LNCAP (cell line): ENCODE data around the gene PRDM13.
A peak's percentile ranks its signal among the peaks of the same experiment; 100 is the strongest.

Experiments used
- CTCF ChIP-seq: fragments of 450-650 bp; IDR thresholded peaks from 2 replicates; pipeline ENCODE4 v1.5.1; 2017; ENCODE audit warnings: mild to moderate bottlenecking

The PRDM13 gene

GRCh38 chr6:99612551-99613408 lies 6.1 kb downstream of the PRDM13 start:
- no peak for TF ChIP-seq CTCF

- peak; percentile 42 for TF ChIP-seq CTCF
These were observed 6.7 kb downstream of the PRDM13 start for GRCh38 chr6:99613409-99613704.

- TF ChIP-seq CTCF: no peak; the same call in 1 of the 2 replicates
These were observed 7.2 kb downstream of the PRDM13 start for GRCh38 chr6:99613705-99614429.

GRCh38 chr6:99614430-99615186 lies 8.0 kb downstream of the PRDM13 start:
- TF ChIP-seq CTCF: no peak

- TF ChIP-seq CTCF: no peak
These were observed 10.5 kb downstream of the PRDM13 start for GRCh38 chr6:99617131-99617530.

GRCh38 chr6:99618649-99619408 lies 12.2 kb downstream of the PRDM13 start:
- no peak for TF ChIP-seq CTCF

GRCh38 chr6:99619409-99619762 lies 12.8 kb downstream of the PRDM13 start:
- TF ChIP-seq CTCF: no peak
